IgD-negative memory B cell (primary cell): ENCODE measurements around the gene LHB. TPM values are rescaled to one million over a fixed set of nuclear protein-coding genes. Genes with fewer than 3 reads are reported as not detected.

Source experiments
- H3K27ac Mint-ChIP-seq, 3 donors: one replicate each; pipeline ENCODE4 v1.8.0; 2020 to 2022; ENCODE audit warnings: mild to moderate bottlenecking in 3 of 3, mixed read lengths in 3 of 3, moderate library complexity in 1 of 3
- H3K27me3 Mint-ChIP-seq: one replicate; pipeline ENCODE4 v1.8.0; 2021; ENCODE audit warnings: mixed read lengths
- H3K36me3 Mint-ChIP-seq: one replicate; pipeline ENCODE4 v1.8.0; 2020; ENCODE audit warnings: mild to moderate bottlenecking, mixed read lengths
- H3K4me1 Mint-ChIP-seq, 3 donors: one replicate each; pipeline ENCODE4 v1.8.0; 2020 to 2022; ENCODE audit warnings: mixed read lengths in 3 of 3, mild to moderate bottlenecking in 1 of 3
- H3K4me3 Mint-ChIP-seq, 4 donors: one replicate each; pipeline ENCODE4 v1.8.0; 2020 to 2022; ENCODE audit warnings: mild to moderate bottlenecking in 4 of 4, mixed read lengths in 4 of 4, moderate library complexity in 3 of 4
- H3K9me3 Mint-ChIP-seq, 3 donors: one replicate each; pipeline ENCODE4 v1.8.0; 2020 to 2021; ENCODE audit warnings: mixed read lengths in 3 of 3, mild to moderate bottlenecking in 1 of 3
- polyA plus RNA-seq: library from polyadenylated mRNA; unstranded; fragments of 300-500 nt; fragmentation: Illumina TruSeq; gene quantifications from one replicate; pipeline ENCODE4 v1.2.3, GENCODE V29; 2021

LHB gene
- polyA plus RNA-seq, 1 donor from 2014 or later: 0.78 TPM

DNA sequence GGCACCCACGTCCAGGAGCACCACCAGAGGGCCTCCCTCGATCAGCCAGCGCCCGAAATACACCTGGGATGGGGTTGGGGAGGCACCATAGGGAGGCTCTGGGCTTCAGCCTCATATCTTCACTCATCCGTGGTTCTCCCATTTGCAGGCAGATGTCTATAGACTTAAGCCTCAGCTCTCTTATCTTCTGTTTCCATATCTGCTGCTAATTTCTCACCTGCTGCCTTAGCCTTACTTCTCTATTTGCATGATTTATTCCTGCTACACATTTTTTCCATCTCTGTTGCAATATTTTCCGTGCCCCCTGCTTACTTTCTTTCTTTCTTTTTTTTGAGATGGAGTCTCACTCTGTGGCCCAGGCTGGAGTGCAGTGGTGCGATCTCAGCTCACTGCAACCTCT lies 29.6 kb downstream of the LHB start:
- peaks cover 11% of the 10 kb centered on the region for H3K36me3 Mint-ChIP-seq
- H3K27ac Mint-ChIP-seq: no peak overlapping the region
- peaks cover 7 to 12% (median 8%) of the 10 kb centered on the region in 3 donors for H3K4me1 Mint-ChIP-seq
- H3K4me3 Mint-ChIP-seq: no peak overlapping the region
- H3K27me3 Mint-ChIP-seq: peaks cover 2% of the 10 kb centered on the region
- H3K9me3 Mint-ChIP-seq: no peaks in the 10 kb centered on the region

DNA sequence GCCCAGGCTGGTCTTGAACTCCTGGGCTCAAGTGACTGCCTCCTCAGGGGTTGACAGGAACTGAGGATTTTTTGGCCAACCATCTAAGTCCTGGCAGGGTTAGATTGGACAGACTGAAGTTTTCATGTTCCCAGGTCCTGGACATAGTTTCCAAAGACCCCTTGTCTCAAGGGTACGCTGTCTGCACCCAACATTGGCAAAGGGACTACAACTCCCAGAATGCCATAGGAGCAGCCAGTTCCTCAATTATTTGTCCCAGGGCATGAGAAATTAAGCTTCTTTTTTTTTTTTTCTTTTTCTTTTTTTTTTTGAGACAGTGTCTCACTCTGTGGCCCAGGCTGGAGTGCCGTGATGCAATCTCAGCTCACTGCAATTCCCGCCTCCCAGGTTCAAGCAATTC lies 30.7 kb downstream of the LHB start:
- H3K27ac Mint-ChIP-seq: no peak overlapping the region
- H3K4me3 Mint-ChIP-seq: peak overlapping the region in 1 of 4 donors; percentile 17
- peaks cover 2% of the 10 kb centered on the region for H3K27me3 Mint-ChIP-seq
- peaks cover 11% of the 10 kb centered on the region for H3K36me3 Mint-ChIP-seq
- H3K4me1 Mint-ChIP-seq: peaks cover 4 to 9% (median 7%) of the 10 kb centered on the region in 3 donors
- no peaks in the 10 kb centered on the region for H3K9me3 Mint-ChIP-seq

DNA sequence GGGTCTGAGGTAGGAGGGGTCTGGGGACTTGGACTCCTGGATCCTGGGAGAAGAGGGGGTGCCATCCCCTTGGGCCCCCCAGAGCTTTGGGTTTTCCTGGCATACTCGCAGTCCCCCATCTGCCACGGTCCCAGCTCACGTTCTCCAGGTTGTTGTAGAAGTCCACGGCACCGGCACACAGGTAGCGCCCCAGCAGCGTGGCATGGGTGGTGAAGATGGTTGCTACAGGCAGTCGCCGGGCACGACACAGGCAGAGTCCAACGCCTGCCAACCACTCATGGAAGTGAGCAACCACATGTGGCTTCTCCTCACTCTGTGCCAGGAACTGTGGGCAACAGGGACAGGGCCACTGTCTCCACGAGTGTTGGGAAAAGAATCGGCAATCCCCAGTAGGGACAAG lies 31.2 kb downstream of the LHB start:
- no peaks in the 10 kb centered on the region for H3K9me3 Mint-ChIP-seq
- H3K4me1 Mint-ChIP-seq: peaks cover 4 to 9% (median 7%) of the 10 kb centered on the region in 3 donors
- H3K36me3 Mint-ChIP-seq: peaks cover 11% of the 10 kb centered on the region
- H3K27ac Mint-ChIP-seq: no peak overlapping the region
- peaks cover 2% of the 10 kb centered on the region for H3K27me3 Mint-ChIP-seq
- peak overlapping the region in 1 of 4 donors; percentile 17 for H3K4me3 Mint-ChIP-seq

DNA sequence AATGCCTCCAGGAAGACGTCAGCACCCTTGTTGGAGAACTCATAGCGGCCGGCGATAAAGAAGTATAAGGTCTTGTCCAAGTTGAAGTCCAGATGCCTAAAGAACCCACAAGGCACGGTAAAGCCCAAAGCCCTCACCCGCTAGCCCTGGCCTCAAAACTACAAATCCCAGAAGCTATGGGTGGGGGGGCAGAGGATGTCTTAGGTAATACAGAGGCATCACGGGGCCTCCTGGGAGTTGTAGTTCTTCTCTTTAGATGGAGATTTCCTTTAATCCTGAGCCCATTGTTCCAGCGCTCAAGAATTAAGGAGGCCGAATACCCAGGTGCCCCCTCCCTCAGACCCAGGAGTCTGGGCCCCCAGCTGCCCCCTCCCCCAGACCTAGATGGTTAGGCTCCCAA lies 34.6 kb downstream of the LHB start:
- Mint-ChIP-seq H3K4me3 (no peak overlapping the region), H3K27ac (no peak overlapping the region), H3K36me3 (peaks cover 7% of the 10 kb centered on the region), H3K4me1 (peaks cover 2 to 4% (median 3%) of the 10 kb centered on the region in 3 donors), H3K27me3 (no peaks in the 10 kb centered on the region), H3K9me3 (no peaks in the 10 kb centered on the region)

DNA sequence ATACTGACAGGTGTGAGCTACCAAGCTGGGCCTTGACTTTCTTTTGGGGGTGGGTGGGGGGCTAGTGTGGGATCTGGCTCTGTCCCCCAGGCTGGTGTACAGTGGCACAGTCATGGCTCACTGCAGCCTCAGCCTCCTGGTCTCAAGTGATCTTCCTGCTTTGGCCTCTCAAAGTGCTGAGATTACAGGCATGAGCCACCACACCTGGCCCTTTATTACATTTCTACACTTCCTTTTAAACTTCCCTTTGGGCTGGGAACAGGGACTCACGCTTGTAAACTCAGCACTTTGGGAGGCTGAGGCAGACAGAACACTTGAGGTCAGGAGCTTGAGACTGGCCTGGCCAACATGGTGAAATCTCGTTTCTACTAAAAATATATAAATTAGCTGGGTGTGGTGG lies 39.8 kb downstream of the LHB start:
- H3K27me3 Mint-ChIP-seq: no peaks in the 10 kb centered on the region

DNA sequence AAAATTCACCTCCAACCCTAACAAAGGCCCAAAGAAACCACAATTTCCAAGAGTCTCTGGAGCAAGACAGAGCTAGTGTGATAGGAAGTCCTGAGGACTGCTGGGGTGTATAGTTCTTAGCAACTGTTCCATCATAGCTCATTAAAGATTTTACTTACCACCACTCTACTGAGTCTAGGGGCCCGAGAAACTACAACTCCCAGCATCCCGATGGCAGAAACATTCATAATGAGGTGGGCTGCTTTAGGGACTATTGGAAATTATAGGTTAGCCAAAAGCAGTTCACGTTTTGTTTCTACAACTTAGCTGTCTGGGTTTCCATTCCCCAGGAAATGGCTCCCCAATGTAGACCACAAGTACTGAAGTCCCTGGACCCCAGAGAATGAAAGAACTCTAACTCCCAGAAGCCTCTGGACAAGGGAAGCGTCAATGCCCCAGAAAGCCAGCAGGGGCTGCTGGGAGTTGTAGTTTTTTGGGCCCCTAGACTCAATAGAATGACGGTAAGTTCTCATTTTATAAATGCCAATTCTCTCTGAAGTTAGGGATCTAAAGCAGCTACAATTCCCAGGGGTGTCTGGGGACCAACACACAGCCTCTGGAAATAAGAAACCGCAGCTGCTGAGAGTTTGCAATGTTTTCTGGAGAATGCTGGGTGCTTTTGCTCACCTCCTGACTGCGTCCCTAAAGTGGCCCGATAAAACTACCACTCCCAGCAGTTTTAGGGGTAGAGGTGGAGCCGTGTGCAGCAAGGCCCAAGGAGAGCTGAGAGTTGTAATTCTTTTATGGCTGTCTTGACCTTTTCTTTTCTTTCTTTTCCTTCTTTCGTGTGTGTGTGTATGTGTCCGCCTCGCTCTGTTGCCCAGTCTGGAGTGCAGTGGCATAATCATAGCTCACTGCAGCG lies 40.7 kb downstream of the LHB start:
- peaks cover 6% of the 10 kb centered on the region for H3K36me3 Mint-ChIP-seq
- no peaks in the 10 kb centered on the region for H3K9me3 Mint-ChIP-seq
- H3K4me1 Mint-ChIP-seq: peaks cover under 1 to 5% (median 2%) of the 10 kb centered on the region in 3 donors
- no peaks in the 10 kb centered on the region for H3K27me3 Mint-ChIP-seq
- H3K27ac Mint-ChIP-seq: no peak overlapping the region
- no peak overlapping the region for H3K4me3 Mint-ChIP-seq

More for the DNA sequence above, 39.8 kb downstream of the LHB start:
- Mint-ChIP-seq H3K4me3 (no peak overlapping the region), H3K4me1 (peaks cover 0 to 6% (median 2%) of the 10 kb centered on the region in 3 donors), H3K27ac (no peak overlapping the region), H3K9me3 (no peaks in the 10 kb centered on the region), H3K36me3 (peaks cover 6% of the 10 kb centered on the region)

DNA sequence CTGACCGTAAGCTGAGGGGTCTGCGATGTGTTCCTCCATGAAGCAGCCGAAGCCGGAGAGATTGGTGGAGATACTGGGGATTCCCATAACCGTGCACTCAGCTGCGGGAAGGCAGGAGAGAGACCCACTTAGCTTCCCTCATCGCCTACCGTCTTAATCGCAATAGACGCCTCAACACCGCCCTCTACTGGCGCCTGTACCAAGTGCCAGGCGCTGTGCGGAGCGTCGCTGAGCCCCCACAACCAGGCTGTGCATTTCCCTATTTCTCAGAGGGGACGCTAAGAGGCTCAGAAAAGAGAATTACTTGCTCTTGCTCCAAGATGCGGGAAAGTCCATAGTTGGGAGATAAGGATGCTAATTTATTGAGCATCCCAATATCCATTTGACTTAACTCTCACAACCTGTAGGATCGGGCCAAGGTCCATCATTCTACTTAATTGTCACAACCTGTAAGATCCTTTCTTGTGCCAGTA lies 45.9 kb downstream of the LHB start:
- peak overlapping the region in 2 of 3 donors; percentile 28 to 57 for H3K27ac Mint-ChIP-seq
- H3K4me3 Mint-ChIP-seq: peak overlapping the region in 1 of 4 donors; percentile 59
- H3K9me3 Mint-ChIP-seq: no peaks in the 10 kb centered on the region
- H3K27me3 Mint-ChIP-seq: no peaks in the 10 kb centered on the region
- H3K4me1 Mint-ChIP-seq: peaks cover 13 to 21% (median 15%) of the 10 kb centered on the region in 3 donors
- peaks cover 4% of the 10 kb centered on the region for H3K36me3 Mint-ChIP-seq

DNA sequence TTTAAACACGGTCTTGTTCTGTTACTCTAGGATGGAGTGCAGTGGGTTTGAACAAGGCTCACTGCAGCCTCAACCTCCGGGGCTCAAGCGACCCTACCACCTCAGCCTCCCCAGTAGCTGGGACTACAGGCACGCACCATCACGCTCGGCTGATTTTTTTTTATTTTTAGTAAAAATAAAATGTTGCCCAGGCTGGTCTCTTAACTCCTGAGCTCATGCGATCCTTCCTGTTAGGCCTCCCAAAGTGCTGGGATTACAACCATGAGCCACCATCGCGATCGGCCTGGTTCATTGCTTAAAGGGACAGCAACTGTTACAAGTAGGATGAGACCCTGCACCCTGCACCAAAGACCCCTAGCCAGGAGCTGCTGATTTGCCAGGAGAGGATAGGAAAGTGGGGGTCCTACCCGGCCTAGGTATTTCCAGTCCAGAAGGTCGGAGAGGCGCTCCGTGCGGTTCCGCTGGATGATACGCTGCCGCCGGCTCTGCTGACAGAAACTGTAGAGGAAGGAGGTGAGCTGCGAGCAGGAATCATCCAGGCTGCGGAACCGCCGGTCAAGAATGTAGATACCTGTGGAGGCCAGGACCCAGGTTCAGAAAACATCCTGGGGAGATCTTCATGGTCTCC lies 46.6 kb downstream of the LHB start:
- H3K9me3 Mint-ChIP-seq: no peaks in the 10 kb centered on the region
- H3K4me3 Mint-ChIP-seq: peak overlapping the region in 1 of 4 donors; percentile 60
- H3K36me3 Mint-ChIP-seq: peaks cover 4% of the 10 kb centered on the region
- H3K27me3 Mint-ChIP-seq: no peaks in the 10 kb centered on the region
- H3K4me1 Mint-ChIP-seq: peaks cover 15 to 23% (median 18%) of the 10 kb centered on the region in 3 donors
- H3K27ac Mint-ChIP-seq: peak overlapping the region in 1 of 3 donors; percentile 57

DNA sequence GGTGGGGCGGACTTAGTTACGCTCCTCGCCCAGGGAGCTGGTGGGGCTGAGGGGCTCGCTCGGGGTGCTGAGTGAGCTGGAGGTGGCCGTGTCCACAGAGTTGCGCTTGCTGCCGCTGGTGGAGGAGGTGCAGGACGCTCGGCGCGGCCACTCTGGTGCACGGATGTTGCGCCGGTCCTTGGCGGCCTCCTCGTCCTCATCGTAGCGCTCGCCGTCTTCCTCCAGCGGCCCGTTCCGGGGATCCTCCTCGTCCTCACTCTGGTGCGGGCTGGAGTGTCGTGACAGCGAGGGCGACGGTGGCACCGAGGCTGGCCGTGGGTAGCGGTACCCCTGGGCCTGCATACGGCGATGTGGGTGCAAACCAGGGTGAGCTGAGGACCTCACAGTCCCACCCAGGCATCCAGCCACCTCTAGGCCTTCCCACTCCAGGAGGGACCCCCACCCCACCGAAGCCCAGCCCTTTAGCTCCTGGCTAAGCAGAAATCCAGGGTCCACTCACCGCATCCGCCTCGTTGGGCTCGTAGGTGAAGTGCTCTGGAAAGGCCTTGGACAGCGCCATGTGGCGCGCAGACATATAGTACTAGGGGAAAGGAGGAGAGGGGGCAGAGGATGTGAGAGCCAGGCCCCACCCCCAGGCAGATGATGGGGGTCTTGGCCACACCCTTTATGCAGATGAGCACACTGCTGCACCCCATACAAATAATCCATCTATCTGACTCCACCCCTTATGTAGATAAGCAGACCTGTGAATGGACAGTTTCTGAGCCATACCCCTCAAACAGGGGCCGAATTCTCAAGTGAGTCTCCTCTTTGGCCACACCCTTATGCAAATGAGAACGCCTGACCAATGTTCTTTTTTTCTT lies 47.4 kb downstream of the LHB start:
- H3K27me3 Mint-ChIP-seq: no peaks in the 10 kb centered on the region
- H3K27ac Mint-ChIP-seq: no peak overlapping the region
- peaks cover 4% of the 10 kb centered on the region for H3K36me3 Mint-ChIP-seq
- peak overlapping the region in 1 of 4 donors; percentile 60 for H3K4me3 Mint-ChIP-seq
- no peaks in the 10 kb centered on the region for H3K9me3 Mint-ChIP-seq
- H3K4me1 Mint-ChIP-seq: peaks cover 19 to 26% (median 22%) of the 10 kb centered on the region in 3 donors

DNA sequence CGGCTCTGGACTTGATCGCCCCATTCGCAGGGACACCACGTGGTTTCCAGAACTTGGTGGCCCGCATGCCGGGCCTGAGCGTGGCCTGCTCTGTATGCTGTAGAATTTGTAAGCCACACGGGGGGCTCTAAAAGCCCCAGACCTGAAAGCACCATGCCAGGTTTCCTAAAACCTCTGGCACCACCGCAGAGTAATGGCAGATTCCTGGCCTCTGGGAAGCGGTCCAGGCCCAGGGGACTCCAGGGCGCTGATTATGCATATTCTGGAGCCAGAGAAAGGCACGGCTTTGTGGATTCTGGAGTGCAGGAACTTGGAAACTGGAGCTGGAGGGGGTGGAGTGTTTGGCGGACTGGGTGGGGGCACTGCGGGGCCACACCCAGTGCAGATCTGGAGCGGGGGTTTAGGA lies 48.1 kb downstream of the LHB start:
- no peaks in the 10 kb centered on the region for H3K27me3 Mint-ChIP-seq
- no peak overlapping the region for H3K27ac Mint-ChIP-seq
- no peaks in the 10 kb centered on the region for H3K9me3 Mint-ChIP-seq
- peaks cover 4% of the 10 kb centered on the region for H3K36me3 Mint-ChIP-seq
- H3K4me3 Mint-ChIP-seq: no peak overlapping the region
- peaks cover 26 to 33% (median 27%) of the 10 kb centered on the region in 3 donors for H3K4me1 Mint-ChIP-seq

DNA sequence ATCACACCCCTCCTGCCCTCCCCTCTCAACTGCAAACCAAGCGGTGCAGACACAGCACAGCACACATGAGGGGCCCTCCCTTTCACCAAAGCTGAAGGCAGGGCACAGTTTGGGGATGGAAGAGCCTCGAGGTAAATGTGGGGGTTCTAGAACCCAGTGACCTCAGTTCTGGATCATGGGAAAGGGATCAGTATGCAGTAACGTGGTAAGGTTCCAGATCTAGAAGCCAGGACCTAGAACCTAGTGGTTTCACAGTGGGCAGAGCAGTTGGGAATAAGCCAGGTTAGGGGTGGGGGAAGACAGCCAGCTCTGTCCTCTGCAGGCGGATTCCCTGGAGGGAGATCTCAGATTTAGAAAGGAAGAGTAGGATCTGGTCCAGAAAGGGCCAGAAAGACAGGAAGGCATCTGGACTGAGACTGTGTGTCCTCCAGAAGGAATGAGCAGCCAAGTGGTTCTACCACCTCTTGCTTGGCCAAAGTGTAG lies 48.7 kb downstream of the LHB start:
- Mint-ChIP-seq H3K9me3 (no peaks in the 10 kb centered on the region), H3K36me3 (peaks cover 4% of the 10 kb centered on the region), H3K27ac (peak overlapping the region in 1 of 3 donors; percentile 14), H3K4me1 (peaks cover 27 to 37% (median 29%) of the 10 kb centered on the region in 3 donors), H3K4me3 (peak overlapping the region in 2 of 4 donors; percentile 32 to 94), H3K27me3 (no peaks in the 10 kb centered on the region)

DNA sequence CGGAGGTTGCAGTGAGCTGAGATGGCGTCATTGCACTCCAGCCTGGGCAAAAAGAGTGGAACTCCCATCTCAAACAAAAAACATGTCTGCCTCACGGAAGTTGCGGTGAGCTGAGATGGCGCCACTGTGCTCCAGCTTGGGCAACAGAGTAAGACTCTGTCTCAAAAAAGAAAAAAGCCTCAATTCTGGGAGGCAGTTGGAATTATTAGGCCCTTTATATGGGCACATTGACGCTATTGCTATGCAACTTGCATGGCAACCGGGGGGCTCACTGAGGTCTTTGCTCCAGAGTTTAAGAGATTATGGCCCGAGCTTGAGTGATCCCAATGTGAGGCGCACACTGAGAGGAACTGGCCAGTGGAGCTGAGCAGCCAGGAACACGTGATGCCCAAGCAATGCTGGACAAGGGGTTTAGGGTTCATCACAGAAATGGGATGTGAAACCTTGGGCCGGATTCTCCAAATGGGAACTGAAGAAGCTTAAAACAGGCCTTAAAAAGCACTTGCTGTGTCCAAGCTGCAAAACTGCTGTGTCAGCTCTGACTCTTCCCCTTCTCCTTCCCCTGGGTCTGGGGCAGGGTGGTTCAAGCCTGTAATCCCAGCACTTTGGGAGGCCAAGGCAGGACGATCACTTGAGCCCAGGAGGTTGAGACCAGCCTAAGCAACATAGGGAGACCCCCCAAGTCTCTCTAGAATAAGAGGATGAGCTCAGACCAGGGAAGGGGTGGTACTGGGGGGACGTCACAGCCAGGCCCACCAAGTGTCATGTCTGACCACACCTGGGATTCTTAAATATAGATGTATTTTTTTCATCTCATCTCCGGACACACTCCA lies 49.3 kb downstream of the LHB start:
- peaks cover 2% of the 10 kb centered on the region for H3K36me3 Mint-ChIP-seq
- peak overlapping the region; percentile 35 to 99 (median 87) for H3K27ac Mint-ChIP-seq
- peaks cover 27 to 38% (median 34%) of the 10 kb centered on the region in 3 donors for H3K4me1 Mint-ChIP-seq
- no peaks in the 10 kb centered on the region for H3K27me3 Mint-ChIP-seq
- H3K9me3 Mint-ChIP-seq: no peaks in the 10 kb centered on the region
- H3K4me3 Mint-ChIP-seq: peak overlapping the region; percentile 32 to 94 (median 70)

DNA sequence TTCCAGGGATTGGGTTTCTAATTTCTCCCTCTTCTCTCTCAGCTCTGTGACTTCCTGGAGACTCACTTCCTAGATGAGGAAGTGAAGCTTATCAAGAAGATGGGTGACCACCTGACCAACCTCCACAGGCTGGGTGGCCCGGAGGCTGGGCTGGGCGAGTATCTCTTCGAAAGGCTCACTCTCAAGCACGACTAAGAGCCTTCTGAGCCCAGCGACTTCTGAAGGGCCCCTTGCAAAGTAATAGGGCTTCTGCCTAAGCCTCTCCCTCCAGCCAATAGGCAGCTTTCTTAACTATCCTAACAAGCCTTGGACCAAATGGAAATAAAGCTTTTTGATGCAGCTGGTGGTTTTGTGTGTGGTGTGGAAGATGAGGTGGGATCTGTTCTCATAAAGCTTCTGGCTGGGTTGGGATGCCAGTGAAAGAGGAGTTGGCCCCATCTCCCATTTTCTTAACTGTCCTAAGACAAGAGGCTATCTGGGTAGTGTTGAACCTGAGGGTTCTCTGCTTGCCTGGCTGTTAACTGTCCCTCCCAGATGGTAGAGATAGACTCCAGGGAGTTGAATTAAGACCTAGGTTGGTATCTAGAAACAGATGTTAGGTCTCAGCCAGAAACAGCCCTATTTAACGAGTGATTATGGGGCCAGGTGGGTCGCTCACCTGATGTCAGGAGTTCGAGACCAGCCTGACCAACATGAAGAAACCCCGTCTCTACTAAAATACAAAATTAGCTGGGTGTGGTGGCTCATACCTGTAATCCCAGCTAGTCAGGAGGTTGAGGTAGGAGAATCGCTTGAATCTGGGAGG lies 50.1 kb downstream of the LHB start:
- peaks cover 35 to 42% (median 41%) of the 10 kb centered on the region in 3 donors for H3K4me1 Mint-ChIP-seq
- H3K27me3 Mint-ChIP-seq: no peaks in the 10 kb centered on the region
- H3K36me3 Mint-ChIP-seq: peaks cover 2% of the 10 kb centered on the region
- peak overlapping the region; percentile 93 to 99 (median 96) for H3K4me3 Mint-ChIP-seq
- peak overlapping the region; percentile 35 to 99 (median 99) for H3K27ac Mint-ChIP-seq
- H3K9me3 Mint-ChIP-seq: no peaks in the 10 kb centered on the region
